GM23338 (cell line): ENCODE results near the gene CHD9NB.

Experiments
- EZH2 ChIP-seq: fragments of 200-600 bp; sonication (generic); IDR thresholded peaks from one replicate; pipeline ENCODE4 v1.8.0; 2017; ENCODE audit warnings: antibody characterized with exemption, mild to moderate bottlenecking, low read depth; ENCODE audit not compliant: unreplicated experiment
- EZH2phosphoT487 ChIP-seq: fragments of 200-600 bp; sonication (generic); IDR thresholded peaks from one replicate; pipeline ENCODE4 v1.8.1; 2018; ENCODE audit warnings: antibody characterized with exemption; ENCODE audit not compliant: unreplicated experiment
- JUNB ChIP-seq: IDR thresholded peaks from one replicate; pipeline ENCODE4 v1.6.1; 2016; ENCODE audit warnings: antibody characterized with exemption; ENCODE audit not compliant: unreplicated experiment
- POLR2AphosphoS5 ChIP-seq: IDR thresholded peaks from 2 replicates; pipeline ENCODE4 v1.6.1; 2016; ENCODE audit warnings: antibody characterized with exemption, low read depth
- STAT1 ChIP-seq: IDR thresholded peaks from one replicate; pipeline ENCODE4 v1.6.1; 2016; ENCODE audit warnings: antibody characterized with exemption; ENCODE audit not compliant: unreplicated experiment
- ZNF331 ChIP-seq: fragments of 250-450 bp; sonication (Bioruptor Pico); IDR thresholded peaks from 2 replicates; pipeline ENCODE4 v1.5.0; 2020; ENCODE audit warnings: low read depth, mild to moderate bottlenecking, moderate library complexity
- TF ChIP-seq, protein P1 (sequence below), 2 experiments: fragments of 200-600 bp in 1 of 2; sonication (generic) in 1 of 2; conservative IDR thresholded peaks; 2 replicates each; pipeline versions ENCODE4 v1.5.1 to v1.6.1; 2016 to 2017; ENCODE audit warnings: antibody characterized with exemption in 2 of 2, low read depth in 2 of 2, mild to moderate bottlenecking in 2 of 2, moderate library complexity in 1 of 2
- TF ChIP-seq, protein P2 (sequence below): IDR thresholded peaks from one replicate; pipeline ENCODE4 v1.6.1; 2018; ENCODE audit warnings: antibody characterized with exemption; ENCODE audit not compliant: unreplicated experiment

DNA sequence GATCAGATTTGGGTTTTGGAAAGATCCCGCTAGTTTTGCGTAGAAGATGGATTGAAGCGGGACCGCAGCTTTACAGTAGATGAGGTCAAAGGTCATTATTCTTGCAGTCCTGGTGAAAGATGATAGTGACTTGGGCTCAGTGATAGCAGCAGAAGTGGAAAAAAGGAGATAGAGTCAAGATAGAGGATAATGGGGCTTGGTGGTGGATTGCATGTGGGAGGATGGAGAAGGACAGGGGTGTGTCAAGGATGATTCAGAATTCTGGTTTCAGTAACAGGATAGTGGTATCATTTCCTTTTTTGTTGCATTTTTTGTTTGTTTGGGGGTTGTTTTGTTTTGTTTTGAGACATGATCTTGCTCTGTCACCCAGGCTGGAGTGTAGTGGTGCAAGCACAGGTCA lies 28.7 kb downstream of the CHD9NB start:
- TF ChIP-seq, protein P1, sequence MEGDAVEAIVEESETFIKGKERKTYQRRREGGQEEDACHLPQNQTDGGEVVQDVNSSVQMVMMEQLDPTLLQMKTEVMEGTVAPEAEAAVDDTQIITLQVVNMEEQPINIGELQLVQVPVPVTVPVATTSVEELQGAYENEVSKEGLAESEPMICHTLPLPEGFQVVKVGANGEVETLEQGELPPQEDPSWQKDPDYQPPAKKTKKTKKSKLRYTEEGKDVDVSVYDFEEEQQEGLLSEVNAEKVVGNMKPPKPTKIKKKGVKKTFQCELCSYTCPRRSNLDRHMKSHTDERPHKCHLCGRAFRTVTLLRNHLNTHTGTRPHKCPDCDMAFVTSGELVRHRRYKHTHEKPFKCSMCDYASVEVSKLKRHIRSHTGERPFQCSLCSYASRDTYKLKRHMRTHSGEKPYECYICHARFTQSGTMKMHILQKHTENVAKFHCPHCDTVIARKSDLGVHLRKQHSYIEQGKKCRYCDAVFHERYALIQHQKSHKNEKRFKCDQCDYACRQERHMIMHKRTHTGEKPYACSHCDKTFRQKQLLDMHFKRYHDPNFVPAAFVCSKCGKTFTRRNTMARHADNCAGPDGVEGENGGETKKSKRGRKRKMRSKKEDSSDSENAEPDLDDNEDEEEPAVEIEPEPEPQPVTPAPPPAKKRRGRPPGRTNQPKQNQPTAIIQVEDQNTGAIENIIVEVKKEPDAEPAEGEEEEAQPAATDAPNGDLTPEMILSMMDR (conservative IDR thresholded peaks at IDR 0.05; ENCODE audit: low read depth in 2 of 2): no peak
- no peak for TF ChIP-seq JUNB
- no peak for TF ChIP-seq ZNF331 (CRISPR knock-in tag)
- TF ChIP-seq POLR2AphosphoS5: no peak
- TF ChIP-seq EZH2phosphoT487: no peak
- TF ChIP-seq, protein P2, sequence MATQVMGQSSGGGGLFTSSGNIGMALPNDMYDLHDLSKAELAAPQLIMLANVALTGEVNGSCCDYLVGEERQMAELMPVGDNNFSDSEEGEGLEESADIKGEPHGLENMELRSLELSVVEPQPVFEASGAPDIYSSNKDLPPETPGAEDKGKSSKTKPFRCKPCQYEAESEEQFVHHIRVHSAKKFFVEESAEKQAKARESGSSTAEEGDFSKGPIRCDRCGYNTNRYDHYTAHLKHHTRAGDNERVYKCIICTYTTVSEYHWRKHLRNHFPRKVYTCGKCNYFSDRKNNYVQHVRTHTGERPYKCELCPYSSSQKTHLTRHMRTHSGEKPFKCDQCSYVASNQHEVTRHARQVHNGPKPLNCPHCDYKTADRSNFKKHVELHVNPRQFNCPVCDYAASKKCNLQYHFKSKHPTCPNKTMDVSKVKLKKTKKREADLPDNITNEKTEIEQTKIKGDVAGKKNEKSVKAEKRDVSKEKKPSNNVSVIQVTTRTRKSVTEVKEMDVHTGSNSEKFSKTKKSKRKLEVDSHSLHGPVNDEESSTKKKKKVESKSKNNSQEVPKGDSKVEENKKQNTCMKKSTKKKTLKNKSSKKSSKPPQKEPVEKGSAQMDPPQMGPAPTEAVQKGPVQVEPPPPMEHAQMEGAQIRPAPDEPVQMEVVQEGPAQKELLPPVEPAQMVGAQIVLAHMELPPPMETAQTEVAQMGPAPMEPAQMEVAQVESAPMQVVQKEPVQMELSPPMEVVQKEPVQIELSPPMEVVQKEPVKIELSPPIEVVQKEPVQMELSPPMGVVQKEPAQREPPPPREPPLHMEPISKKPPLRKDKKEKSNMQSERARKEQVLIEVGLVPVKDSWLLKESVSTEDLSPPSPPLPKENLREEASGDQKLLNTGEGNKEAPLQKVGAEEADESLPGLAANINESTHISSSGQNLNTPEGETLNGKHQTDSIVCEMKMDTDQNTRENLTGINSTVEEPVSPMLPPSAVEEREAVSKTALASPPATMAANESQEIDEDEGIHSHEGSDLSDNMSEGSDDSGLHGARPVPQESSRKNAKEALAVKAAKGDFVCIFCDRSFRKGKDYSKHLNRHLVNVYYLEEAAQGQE: no peak
- no peak for TF ChIP-seq STAT1
- no peak for TF ChIP-seq EZH2
